22Rv1 (cell line): ENCODE results near the gene GRAMD4.

Experiments used
- H3K27ac ChIP-seq: fragments of 450-650 bp; 2 replicates; pipeline ENCODE4 v1.5.1; 2017
- ZFX ChIP-seq: fragments of 450-650 bp; IDR thresholded peaks from 2 replicates; pipeline ENCODE4 v1.6.1; 2017; ENCODE audit warnings: antibody characterized with exemption, borderline replicate concordance
- TF ChIP-seq, protein P1 (sequence below): fragments of 450-650 bp; IDR thresholded peaks from 2 replicates; pipeline ENCODE4 v1.5.1; 2017; ENCODE audit warnings: mild to moderate bottlenecking

Gene GRAMD4

DNA sequence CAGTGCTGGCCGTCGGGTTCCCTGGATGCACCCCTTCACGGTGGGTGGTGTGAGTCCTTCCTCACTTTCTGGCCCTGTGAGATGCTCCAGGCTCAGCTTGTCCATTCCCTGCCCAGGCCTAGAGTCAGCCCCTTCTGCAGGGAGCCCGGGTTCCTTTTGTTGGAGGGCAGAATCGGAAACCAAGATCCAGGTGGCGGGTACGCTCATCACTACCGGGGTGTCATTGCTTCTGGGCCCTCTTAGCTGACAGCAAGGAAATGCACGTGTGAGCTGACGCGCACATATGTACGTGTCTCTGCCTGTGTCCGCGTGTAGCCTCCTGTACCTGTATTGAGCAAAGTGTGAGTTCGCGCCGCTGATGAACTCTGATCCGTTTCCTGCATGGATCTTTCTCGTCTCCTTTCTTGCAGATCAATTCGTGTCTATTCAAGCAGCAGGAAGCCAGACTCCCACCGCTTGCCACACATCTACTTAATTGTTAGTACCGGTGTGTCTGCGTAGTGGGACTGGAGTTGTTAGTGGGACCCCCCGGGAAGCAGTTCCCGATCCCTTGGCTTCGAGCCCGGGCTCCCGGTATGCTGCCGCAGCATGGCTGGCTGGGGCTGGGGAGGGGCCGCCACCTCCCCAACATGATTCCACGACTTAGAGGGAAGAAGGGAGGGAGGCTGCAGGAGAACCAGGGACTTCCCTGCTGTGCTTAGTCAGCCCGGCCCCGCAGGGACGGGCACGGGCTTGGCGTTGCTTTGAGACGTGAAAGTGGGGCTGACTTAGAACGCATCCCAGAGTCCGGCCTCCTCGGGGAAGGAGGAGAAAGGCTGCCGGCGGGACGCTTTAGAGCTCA lies 35.9 kb upstream of the GRAMD4 start:
- TF ChIP-seq, protein P1, sequence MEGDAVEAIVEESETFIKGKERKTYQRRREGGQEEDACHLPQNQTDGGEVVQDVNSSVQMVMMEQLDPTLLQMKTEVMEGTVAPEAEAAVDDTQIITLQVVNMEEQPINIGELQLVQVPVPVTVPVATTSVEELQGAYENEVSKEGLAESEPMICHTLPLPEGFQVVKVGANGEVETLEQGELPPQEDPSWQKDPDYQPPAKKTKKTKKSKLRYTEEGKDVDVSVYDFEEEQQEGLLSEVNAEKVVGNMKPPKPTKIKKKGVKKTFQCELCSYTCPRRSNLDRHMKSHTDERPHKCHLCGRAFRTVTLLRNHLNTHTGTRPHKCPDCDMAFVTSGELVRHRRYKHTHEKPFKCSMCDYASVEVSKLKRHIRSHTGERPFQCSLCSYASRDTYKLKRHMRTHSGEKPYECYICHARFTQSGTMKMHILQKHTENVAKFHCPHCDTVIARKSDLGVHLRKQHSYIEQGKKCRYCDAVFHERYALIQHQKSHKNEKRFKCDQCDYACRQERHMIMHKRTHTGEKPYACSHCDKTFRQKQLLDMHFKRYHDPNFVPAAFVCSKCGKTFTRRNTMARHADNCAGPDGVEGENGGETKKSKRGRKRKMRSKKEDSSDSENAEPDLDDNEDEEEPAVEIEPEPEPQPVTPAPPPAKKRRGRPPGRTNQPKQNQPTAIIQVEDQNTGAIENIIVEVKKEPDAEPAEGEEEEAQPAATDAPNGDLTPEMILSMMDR, result no peak
- no peak for TF ChIP-seq ZFX
- no peak overlapping the region for H3K27ac ChIP-seq

DNA sequence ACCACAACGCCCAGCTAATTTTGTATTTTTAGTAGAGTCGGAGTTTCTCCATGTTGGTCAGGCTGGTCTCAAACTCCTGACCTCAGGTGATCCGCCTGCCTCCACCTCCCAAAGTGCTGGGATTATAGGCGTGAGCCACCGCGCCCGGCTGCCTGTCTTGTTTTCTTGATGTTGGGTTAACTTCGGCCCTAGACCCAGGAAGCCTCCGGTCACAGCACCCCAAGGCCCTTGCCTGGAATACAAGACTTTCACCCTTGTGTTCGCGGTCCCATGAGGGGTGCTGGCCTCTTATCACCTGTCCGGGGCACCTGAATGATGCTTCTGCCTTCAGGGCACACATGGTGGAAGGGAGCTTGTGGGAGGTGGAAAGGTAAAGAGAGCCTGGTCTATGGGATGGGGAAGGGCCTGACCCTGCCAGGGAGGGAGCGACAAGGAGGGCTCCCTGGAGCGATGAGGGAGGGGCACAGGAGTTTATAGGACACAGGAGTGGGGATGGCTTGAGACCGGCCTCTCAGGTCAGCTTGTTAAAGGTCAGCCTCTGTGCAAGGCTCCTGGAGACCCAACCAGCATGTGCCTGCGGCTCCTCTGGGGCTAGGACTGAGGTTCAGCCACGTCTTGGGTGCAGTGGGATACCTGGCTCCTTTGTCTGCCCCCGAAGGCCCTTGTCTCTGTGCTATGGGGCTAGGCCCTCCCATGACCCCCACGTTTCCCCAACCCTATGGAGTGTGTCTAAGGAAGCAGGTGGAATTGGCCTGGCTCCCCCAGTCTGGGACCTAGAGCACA lies 34.7 kb upstream of the GRAMD4 start:
- TF ChIP-seq, protein P1, result no peak
- TF ChIP-seq ZFX, result no peak
- H3K27ac ChIP-seq, result no peak overlapping the region

DNA sequence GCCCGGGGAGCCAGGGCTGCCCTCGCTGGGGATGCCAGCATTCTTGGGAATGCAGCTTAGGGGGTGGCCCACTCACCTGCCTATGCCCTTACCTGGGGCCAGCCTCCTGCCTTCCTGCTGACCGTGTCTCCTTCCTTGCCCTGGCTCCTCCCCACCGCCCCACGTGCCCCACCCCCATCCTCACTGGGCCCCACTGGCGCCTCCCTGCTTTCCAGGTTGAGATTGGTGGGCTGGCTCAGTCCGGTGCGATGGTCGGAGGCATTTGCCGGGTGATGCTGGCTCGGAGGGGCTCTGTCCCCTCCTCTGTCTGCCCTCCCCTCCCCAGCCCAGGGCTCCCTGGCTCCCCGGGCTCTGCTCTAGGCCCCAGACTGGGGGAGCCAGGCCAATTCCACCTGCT lies 34.1 kb upstream of the GRAMD4 start:
- H3K27ac ChIP-seq, result no peak overlapping the region
- TF ChIP-seq, protein P1, result no peak

DNA sequence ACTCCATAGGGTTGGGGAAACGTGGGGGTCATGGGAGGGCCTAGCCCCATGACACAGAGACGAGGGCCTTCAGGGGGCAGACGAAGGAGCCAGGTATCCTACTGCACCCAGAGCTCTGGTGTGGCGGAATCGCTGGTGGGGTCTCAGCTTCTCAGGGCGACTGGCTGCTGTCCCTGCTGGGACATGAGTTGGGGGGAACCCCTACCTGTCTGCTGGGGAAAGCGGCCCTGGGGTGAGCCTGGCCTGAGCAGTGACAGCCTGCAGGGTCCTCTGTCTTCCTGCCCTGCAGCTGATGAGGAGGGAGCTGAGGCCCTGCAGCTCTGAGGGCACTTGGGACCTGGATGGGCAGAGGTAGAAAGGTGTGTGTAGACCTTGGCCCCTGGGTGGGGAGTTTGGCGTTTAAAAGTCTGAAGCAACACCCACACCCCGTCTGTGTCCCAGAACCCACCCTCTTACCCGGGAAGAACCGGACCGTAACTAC lies 33.6 kb upstream of the GRAMD4 start:
- TF ChIP-seq, protein P1, result no peak
- TF ChIP-seq ZFX, result no peak
- H3K27ac ChIP-seq, result no peak overlapping the region

DNA sequence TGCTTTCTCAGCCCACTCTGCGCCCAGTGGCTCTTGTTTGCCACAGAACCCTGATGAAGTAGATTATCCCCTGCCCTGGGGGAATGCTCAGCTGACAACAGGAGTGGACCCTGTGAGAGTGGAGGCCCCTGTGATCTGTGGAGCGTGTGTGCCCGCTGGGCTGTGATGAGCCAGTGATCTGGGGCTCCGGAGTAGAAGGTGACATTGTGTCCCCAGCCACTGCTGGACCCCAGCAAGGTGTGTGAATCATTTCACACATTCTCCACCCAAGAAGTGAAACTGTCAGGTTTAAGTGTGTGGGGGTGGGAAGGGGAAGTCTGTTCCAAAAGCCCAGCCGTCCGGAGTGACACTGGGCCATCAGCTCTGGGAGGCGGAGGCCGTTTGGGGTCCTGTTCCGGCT lies 33.1 kb upstream of the GRAMD4 start:
- no peak overlapping the region for H3K27ac ChIP-seq
- no peak for TF ChIP-seq ZFX
- TF ChIP-seq, protein P1, result no peak

DNA sequence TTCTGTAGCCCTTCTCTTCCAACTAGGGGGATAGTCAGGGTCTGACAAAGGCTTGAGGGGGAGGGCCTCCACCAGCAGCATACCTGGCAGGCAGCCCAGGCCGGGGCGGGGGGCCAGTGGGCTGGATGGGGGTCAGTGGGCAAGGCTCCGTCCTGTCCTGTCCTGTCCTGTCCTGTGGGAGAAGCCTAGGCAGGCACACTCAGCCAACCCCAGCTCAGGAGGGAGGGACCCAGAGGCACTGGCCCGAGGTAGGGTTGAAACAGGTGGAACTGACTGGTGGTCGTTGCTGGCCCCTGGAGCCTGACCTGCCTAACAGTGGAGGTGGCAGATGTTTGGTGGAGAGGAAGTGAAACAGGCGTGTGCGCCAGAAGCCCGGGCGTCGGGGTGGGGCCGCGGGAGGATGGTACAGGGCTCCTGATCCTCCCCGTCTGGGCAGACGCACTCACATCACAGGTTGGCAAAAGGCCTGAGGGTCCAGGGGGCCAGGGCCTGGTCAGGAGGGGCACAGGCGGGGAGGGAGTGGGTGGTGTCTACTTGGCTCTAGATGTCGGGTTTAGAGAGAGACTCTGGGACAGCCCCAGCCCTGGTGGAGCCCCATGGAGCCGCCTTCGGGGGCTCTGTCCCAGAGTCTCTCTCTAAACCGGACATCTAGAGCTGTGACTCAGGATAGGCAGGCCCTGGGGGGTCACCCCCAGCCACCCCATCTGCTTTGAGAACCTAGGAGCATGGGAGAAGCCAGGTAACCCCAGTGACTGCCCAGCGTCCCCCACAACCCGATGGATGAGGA lies 32.5 kb upstream of the GRAMD4 start:
- no peak overlapping the region for H3K27ac ChIP-seq
- TF ChIP-seq ZFX, result no peak
- TF ChIP-seq, protein P1, result no peak
